ENCODE measurements around the gene KLC3. TPM values are rescaled to one million over a fixed set of nuclear protein-coding genes. Genes with fewer than 3 reads are reported as not detected.

KLC3 gene
- polyA plus RNA-seq, 1 of the 3 experiments (the other 2 are of a cell fraction), result 1.2 TPM

DNA sequence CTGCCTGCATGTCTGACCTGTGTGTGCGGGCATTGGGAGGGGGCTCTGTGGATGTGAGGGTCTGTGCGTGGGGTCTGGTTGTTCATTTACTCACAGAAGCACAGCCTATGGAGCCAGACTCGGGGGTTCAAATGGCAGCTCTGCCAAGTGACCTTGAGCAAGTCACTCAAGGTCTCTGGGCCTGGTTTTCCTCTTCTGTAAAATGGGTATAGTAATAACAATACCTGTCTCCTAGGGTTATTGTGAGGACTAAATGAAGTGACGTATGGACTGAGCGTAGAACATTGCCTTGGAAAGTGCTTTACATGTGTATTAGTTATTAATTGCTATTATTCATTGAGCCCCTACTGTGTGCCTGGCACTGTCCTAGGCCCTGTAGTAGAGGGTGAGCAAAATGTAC lies 42.3 kb upstream of the KLC3 start:
- Histone ChIP-seq H3K79me2 (ENCODE audit: insufficient read depth) (no peaks in the 10 kb centered on the region), H3K27ac (ENCODE audit: low read depth in 2 of 2, low read length in 1 of 2) (no peak overlapping the region), H3K9ac (no peak overlapping the region), H3F3A (replicated peaks; ENCODE audit: insufficient read depth) (peaks cover 5% of the 10 kb centered on the region), H3K9me2 (no peaks in the 10 kb centered on the region), H3K36me3 (replicated peaks in 1 of 2; ENCODE audit: control insufficient read depth in 1 of 2, insufficient read depth in 2 of 2, low read length in 1 of 2) (peaks cover 0 to 13% of the 10 kb centered on the region in 2 experiments), H3K4me3 (ENCODE audit: low read depth in 2 of 2, low read length in 1 of 2) (no peak overlapping the region), H3K9me3 (no peaks in the 10 kb centered on the region), H3K4me1 (ENCODE audit: control insufficient read depth in 1 of 2, insufficient read depth in 2 of 2, low read depth in 1 of 2, low read length in 1 of 2) (no peaks in the 10 kb centered on the region), H2AFZ (ENCODE audit: low read depth) (no peak overlapping the region), H3K4me2 (no peak overlapping the region), H3K27me3 (ENCODE audit: insufficient read depth) (no peaks in the 10 kb centered on the region), H4K20me1 (ENCODE audit: insufficient read depth) (no peaks in the 10 kb centered on the region)
- WGBS (ENCODE audit: low lambda C conversion rate), result 97% methylated on average over 4 of the region's 5 CpGs
- no peak for TF ChIP-seq RCOR1 (IDR thresholded peaks at IDR 0.05; ENCODE audit: low read length)
- TF ChIP-seq, protein P1, sequence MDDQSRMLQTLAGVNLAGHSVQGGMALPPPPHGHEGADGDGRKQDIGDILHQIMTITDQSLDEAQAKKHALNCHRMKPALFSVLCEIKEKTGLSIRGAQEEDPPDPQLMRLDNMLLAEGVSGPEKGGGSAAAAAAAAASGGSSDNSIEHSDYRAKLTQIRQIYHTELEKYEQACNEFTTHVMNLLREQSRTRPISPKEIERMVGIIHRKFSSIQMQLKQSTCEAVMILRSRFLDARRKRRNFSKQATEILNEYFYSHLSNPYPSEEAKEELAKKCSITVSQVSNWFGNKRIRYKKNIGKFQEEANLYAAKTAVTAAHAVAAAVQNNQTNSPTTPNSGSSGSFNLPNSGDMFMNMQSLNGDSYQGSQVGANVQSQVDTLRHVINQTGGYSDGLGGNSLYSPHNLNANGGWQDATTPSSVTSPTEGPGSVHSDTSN (IDR thresholded peaks at IDR 0.05), result no peak
- TF ChIP-seq ELF1 (IDR thresholded peaks at IDR 0.05), result no peak
- no peak for TF ChIP-seq GABPA (IDR thresholded peaks at IDR 0.05; ENCODE audit: low read depth)
- no peak for TF ChIP-seq IRF3 (IDR thresholded peaks at IDR 0.05; ENCODE audit: low read depth, low read length)
- DNase-seq, result no peak
- POLR2A ChIA-PET, result no interaction called here
- CTCF ChIA-PET, result no interaction called here

GRCh38 chr19:45299719-45300118 lies 40.8 kb upstream of the KLC3 start:
- H3K79me2 ChIP-seq (ENCODE audit: insufficient read depth), result no peaks in the 10 kb centered on the region

More at GRCh38 chr19:45299719-45300118, 40.8 kb upstream of the KLC3 start:
- TF ChIP-seq FOSL2 (IDR thresholded peaks at IDR 0.05; ENCODE audit: borderline replicate concordance, low read depth), result no peak
- no peak for TF ChIP-seq POLR2AphosphoS5 (IDR thresholded peaks at IDR 0.05; ENCODE audit: low read depth, low read length)
- TF ChIP-seq ELF1 (IDR thresholded peaks at IDR 0.05), result no peak
- TF ChIP-seq GATA2 (CRISPR knock-in tag; IDR thresholded peaks at IDR 0.05), result no peak
- TF ChIP-seq GABPA (IDR thresholded peaks at IDR 0.05; ENCODE audit: low read depth), result no peak
- no peak for TF ChIP-seq USF2 (IDR thresholded peaks at IDR 0.05; ENCODE audit: borderline replicate concordance, low read depth, low read length)
- no peak for TF ChIP-seq TEAD4 (IDR thresholded peaks at IDR 0.05; ENCODE audit: borderline replicate concordance, insufficient read depth)
- H3F3A ChIP-seq (replicated peaks; ENCODE audit: insufficient read depth), result peaks cover 3% of the 10 kb centered on the region
- H3K4me2 ChIP-seq, result no peak overlapping the region
- H3K9ac ChIP-seq, result no peak overlapping the region
- no peaks in the 10 kb centered on the region for H4K20me1 ChIP-seq (ENCODE audit: insufficient read depth)
- 97% methylated on average over 4 of the region's 6 CpGs for WGBS (ENCODE audit: low lambda C conversion rate)
- DNase-seq, result no peak
- CTCF ChIA-PET, result no interaction called here
- no peak overlapping the region for H2AFZ ChIP-seq (ENCODE audit: low read depth)
- POLR2A ChIA-PET, result no interaction called here
- no peaks in the 10 kb centered on the region for H3K9me2 ChIP-seq
- H3K27ac ChIP-seq (ENCODE audit: low read depth in 2 of 2, low read length in 1 of 2), result no peak overlapping the region
- H3K4me3 ChIP-seq (ENCODE audit: low read depth in 2 of 2, low read length in 1 of 2), result no peak overlapping the region
- H3K36me3 ChIP-seq (replicated peaks in 1 of 2; ENCODE audit: control insufficient read depth in 1 of 2, insufficient read depth in 2 of 2, low read length in 1 of 2), result peaks cover 0 to 9% of the 10 kb centered on the region in 2 experiments
- H3K27me3 ChIP-seq (ENCODE audit: insufficient read depth), result no peaks in the 10 kb centered on the region
- no peaks in the 10 kb centered on the region for H3K4me1 ChIP-seq (ENCODE audit: control insufficient read depth in 1 of 2, insufficient read depth in 2 of 2, low read depth in 1 of 2, low read length in 1 of 2)
- no peaks in the 10 kb centered on the region for H3K9me3 ChIP-seq

All from SK-N-SH (cell line).